Measurements from ENCODE around the gene CELA3A. TPM values are rescaled to one million over a fixed set of nuclear protein-coding genes. Genes with fewer than 3 reads are reported as not detected.

The CELA3A gene
- total and polyA plus RNA-seq, 2 of the 13 experiments (the other 11 are each of a cell fraction or from before 2014, with no cell fraction given): 0.09 TPM; not detected in 1

DNA sequence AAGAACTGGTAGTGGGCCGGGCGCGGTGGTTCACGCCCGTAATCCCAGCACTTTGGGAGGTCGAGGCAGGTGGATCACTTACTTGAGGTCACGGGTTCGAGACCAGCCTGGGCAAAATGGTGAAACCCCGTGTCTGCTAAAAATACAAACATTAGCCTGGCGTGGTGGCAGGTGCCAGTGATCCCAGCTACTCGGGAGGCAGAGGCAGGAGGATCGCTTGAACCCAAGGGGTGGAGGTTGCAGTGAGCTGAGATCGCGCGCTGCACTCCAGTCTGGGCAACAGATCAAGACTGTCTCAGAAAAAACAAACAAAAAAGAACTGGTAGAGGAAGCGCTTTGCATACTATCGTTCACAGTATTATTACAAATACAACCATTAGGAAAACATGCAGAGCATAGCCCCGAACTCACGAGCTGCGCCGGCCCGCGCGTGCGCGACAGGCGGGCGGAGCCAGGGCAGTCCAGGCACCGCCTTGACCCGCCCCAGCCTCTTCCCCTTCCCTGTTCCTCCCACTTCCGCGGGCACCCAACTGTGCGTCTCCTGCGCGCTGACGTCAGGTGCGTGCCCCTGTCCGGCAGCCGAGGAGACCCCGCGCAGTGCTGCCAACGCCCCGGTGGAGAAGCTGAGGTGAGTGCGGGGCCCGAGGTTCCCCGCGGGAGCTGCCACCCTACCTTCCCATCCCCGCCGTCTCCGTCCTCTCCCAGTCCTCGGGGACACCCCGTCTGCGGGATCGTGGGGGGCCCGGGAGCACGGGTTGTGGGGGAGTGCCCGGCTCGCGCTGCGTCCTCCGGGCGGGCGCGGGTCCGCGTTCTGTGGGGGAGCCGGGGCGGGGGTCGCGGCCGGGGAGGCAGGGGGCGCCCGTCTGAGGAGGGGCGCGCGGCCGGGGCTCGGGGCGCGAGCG lies 50.9 kb downstream of the CELA3A start, which contains the start of gene CDC42 (continued):
- no peak for TF ChIP-seq ARID3A (IDR thresholded peaks at IDR 0.05; ENCODE audit: low read depth, low read length)
- TF ChIP-seq SMAD1 (CRISPR knock-in tag; IDR thresholded peaks at IDR 0.05; ENCODE audit: borderline replicate concordance, low read depth): no peak
- TF ChIP-seq ZMYM3 (CRISPR knock-in tag; IDR thresholded peaks at IDR 0.05): peak; percentile 30; the same call in 1 of the 2 replicates
- peak; percentile 98 for TF ChIP-seq YEATS2 (CRISPR knock-in tag; IDR thresholded peaks at IDR 0.05; ENCODE audit: borderline replicate concordance)
- TF ChIP-seq FIP1L1 (IDR thresholded peaks at IDR 0.05; ENCODE audit: borderline replicate concordance, insufficient read depth, low read depth, low read length): no peak
- TF ChIP-seq SRSF4 (IDR thresholded peaks at IDR 0.05; ENCODE audit: low read depth, low read length, poor library complexity, severe bottlenecking): no peak
- peak; percentile 85; the same call in 1 of the 2 replicates for TF ChIP-seq ELF4 (CRISPR knock-in tag; IDR thresholded peaks at IDR 0.05; ENCODE audit: borderline replicate concordance)
- peak; percentile 33; the same call in 1 of the 2 replicates for TF ChIP-seq NFKB2 (CRISPR knock-in tag; IDR thresholded peaks at IDR 0.05; ENCODE audit: borderline replicate concordance)
- TF ChIP-seq ZBTB4 (CRISPR knock-in tag; IDR thresholded peaks at IDR 0.05; ENCODE audit: borderline replicate concordance): no peak
- peak; percentile 35; the same call in 1 of the 2 replicates for TF ChIP-seq SALL2 (CRISPR knock-in tag; IDR thresholded peaks at IDR 0.05)
- TF ChIP-seq, protein P1, sequence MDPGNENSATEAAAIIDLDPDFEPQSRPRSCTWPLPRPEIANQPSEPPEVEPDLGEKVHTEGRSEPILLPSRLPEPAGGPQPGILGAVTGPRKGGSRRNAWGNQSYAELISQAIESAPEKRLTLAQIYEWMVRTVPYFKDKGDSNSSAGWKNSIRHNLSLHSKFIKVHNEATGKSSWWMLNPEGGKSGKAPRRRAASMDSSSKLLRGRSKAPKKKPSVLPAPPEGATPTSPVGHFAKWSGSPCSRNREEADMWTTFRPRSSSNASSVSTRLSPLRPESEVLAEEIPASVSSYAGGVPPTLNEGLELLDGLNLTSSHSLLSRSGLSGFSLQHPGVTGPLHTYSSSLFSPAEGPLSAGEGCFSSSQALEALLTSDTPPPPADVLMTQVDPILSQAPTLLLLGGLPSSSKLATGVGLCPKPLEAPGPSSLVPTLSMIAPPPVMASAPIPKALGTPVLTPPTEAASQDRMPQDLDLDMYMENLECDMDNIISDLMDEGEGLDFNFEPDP (CRISPR knock-in tag; conservative IDR thresholded peaks at IDR 0.05): no peak
- TF ChIP-seq, protein P2, sequence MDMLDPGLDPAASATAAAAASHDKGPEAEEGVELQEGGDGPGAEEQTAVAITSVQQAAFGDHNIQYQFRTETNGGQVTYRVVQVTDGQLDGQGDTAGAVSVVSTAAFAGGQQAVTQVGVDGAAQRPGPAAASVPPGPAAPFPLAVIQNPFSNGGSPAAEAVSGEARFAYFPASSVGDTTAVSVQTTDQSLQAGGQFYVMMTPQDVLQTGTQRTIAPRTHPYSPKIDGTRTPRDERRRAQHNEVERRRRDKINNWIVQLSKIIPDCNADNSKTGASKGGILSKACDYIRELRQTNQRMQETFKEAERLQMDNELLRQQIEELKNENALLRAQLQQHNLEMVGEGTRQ (IDR thresholded peaks at IDR 0.05; ENCODE audit: low read depth, low read length): no peak
- TF ChIP-seq, protein P2 (CRISPR knock-in tag; IDR thresholded peaks at IDR 0.05; ENCODE audit: borderline replicate concordance): 0 out of 2 replicates have a peak, but pooled peaks have one; percentile 24
- no peak for TF ChIP-seq ZNF629 (CRISPR knock-in tag; conservative IDR thresholded peaks at IDR 0.05)
- TF ChIP-seq GABPA (IDR thresholded peaks at IDR 0.05; ENCODE audit: low read depth, low read length): peak; percentile 64
- peak; percentile 84 for TF ChIP-seq GABPA (CRISPR knock-in tag; IDR thresholded peaks at IDR 0.05; ENCODE audit: low read depth)
- TF ChIP-seq ZNF296 (CRISPR knock-in tag; conservative IDR thresholded peaks at IDR 0.05): no peak
- no peak for TF ChIP-seq RCOR2 (CRISPR knock-in tag; IDR thresholded peaks at IDR 0.05)
- no peak for TF ChIP-seq ZBTB42 (CRISPR knock-in tag; IDR thresholded peaks at IDR 0.05)
- peak; percentile 76; the same call in 1 of the 2 replicates for TF ChIP-seq ZNF547 (CRISPR knock-in tag; IDR thresholded peaks at IDR 0.05)
